IMR-90 (cell line): ENCODE results near the gene OR6F1. TPM values are rescaled to one million over a fixed set of nuclear protein-coding genes. Genes with fewer than 3 reads are reported as not detected.

Source experiments
- ATAC-seq: fragments of 200-7000 bp; cut with Tn5 transposase; 2 replicates; pipeline ENCODE4 v1.9.1; 2020; ENCODE audit warnings: low read depth, mild to moderate bottlenecking, moderate library complexity
- BruUV-seq: library from RNA; stranded (reverse); fragments of 400-500 nt; replicated peaks from 2 replicates; lab custom pipeline; 2021; lab: Mats Ljungman, UMichigan
- CTCF ChIA-PET: fragments of 300-600 bp; formaldehyde crosslinking; extraction: SDS; loops from one replicate; lab custom pipeline; 2021; ENCODE audit warnings: antibody characterized with exemption; lab: Yijun Ruan, JAX
- POLR2A ChIA-PET: fragments of 300-600 bp; sonication (Branson Sonifier 250); formaldehyde crosslinking; loops from one replicate; lab custom pipeline; 2022; ENCODE audit warnings: antibody characterized with exemption; ENCODE audit not compliant: unreplicated experiment; lab: Charles Lee
- DNase-seq: peaks from one replicate; pipeline ENCODE4 v3.0.0; 2013
- H2AFZ ChIP-seq: replicated peaks from 2 replicates; pipeline ENCODE3; 2013; ENCODE audit warnings: low read length, mild to moderate bottlenecking; ENCODE audit not compliant: poor library complexity
- H2AK5ac ChIP-seq: 2 replicates; pipeline ENCODE4 v1.6.1; 2013; ENCODE audit warnings: low read depth, low read length, inconsistent platforms
- H2AK9ac ChIP-seq: replicated peaks from 2 replicates; pipeline ENCODE3; 2013; ENCODE audit warnings: mild to moderate bottlenecking, low read depth, low read length, moderate library complexity; ENCODE audit not compliant: poor library complexity
- H2BK120ac ChIP-seq: 2 replicates; pipeline ENCODE4 v1.6.1; 2013; ENCODE audit warnings: low read depth, low read length, inconsistent platforms
- H2BK15ac ChIP-seq: 3 replicates; pipeline ENCODE4 v1.6.1; 2013; ENCODE audit warnings: low read depth, low read length, inconsistent platforms
- H2BK20ac ChIP-seq: 2 replicates; pipeline ENCODE4 v1.6.1; 2013; ENCODE audit warnings: low read depth, mild to moderate bottlenecking, inconsistent platforms, low read length, moderate library complexity
- H2BK5ac ChIP-seq: 2 replicates; pipeline ENCODE4 v1.6.1; 2013; ENCODE audit warnings: mild to moderate bottlenecking, low read depth, low read length, inconsistent platforms; ENCODE audit not compliant: poor library complexity, severe bottlenecking
- H3K14ac ChIP-seq: replicated peaks from 2 replicates; pipeline ENCODE4 v1.6.1; 2013; ENCODE audit warnings: low read depth, low read length, inconsistent platforms
- H3K18ac ChIP-seq: 2 replicates; pipeline ENCODE4 v1.6.1; 2013; ENCODE audit warnings: low read depth, low read length, control low read depth
- H3K23ac ChIP-seq: 2 replicates; pipeline ENCODE4 v1.6.1; 2013; ENCODE audit warnings: low read depth, low read length, inconsistent platforms
- H3K27ac ChIP-seq: 2 replicates; pipeline ENCODE4 v1.5.1; 2013; ENCODE audit warnings: mild to moderate bottlenecking, control low read depth, low read length; ENCODE audit not compliant: insufficient read depth
- H3K27me3 ChIP-seq: 2 replicates; pipeline ENCODE4 v1.6.1; 2013; ENCODE audit warnings: low read length; ENCODE audit not compliant: control insufficient read depth, insufficient read depth
- H3K36me3 ChIP-seq: 2 replicates; pipeline ENCODE4 v1.6.1; 2013; ENCODE audit warnings: low read length, mixed read lengths; ENCODE audit not compliant: control insufficient read depth, insufficient read depth
- H3K4ac ChIP-seq: 2 replicates; pipeline ENCODE4 v1.6.1; 2013; ENCODE audit warnings: low read depth, low read length, inconsistent platforms
- H3K4me1 ChIP-seq: 2 replicates; pipeline ENCODE4 v1.6.1; 2013; ENCODE audit warnings: low read length, mixed read lengths; ENCODE audit not compliant: control insufficient read depth, insufficient read depth
- H3K4me2 ChIP-seq: 2 replicates; pipeline ENCODE4 v1.6.1; 2013; ENCODE audit warnings: low read depth, mild to moderate bottlenecking, control low read depth, low read length, moderate library complexity
- H3K4me3 ChIP-seq: 2 replicates; pipeline ENCODE4 v1.5.1; 2013; ENCODE audit warnings: low read depth, mild to moderate bottlenecking, control low read depth, low read length, moderate library complexity; ENCODE audit not compliant: insufficient read depth
- H3K56ac ChIP-seq: 2 replicates; pipeline ENCODE4 v1.6.1; 2013; ENCODE audit warnings: low read length, inconsistent platforms; ENCODE audit not compliant: insufficient read depth; ENCODE audit errors: extremely low read depth
- H3K79me1 ChIP-seq, 2 experiments: 2 replicates each; pipeline ENCODE4 v1.6.1; 2013; ENCODE audit warnings: low read length in 2 of 2, inconsistent platforms in 1 of 2, low read depth in 1 of 2
- H3K9ac ChIP-seq: 2 replicates; pipeline ENCODE4 v1.6.1; 2013; ENCODE audit warnings: low read depth, low read length, control low read depth
- H3K9me1 ChIP-seq: 2 replicates; pipeline ENCODE4 v1.6.1; 2013; ENCODE audit warnings: low read length, inconsistent platforms; ENCODE audit not compliant: insufficient read depth
- H3K9me3 ChIP-seq: 2 replicates; pipeline ENCODE4 v1.6.1; 2013; ENCODE audit warnings: low read length; ENCODE audit not compliant: control insufficient read depth, insufficient read depth
- H4K20me1 ChIP-seq: 2 replicates; pipeline ENCODE4 v1.6.1; 2013; ENCODE audit warnings: low read length, inconsistent platforms; ENCODE audit not compliant: insufficient read depth
- H4K5ac ChIP-seq: 2 replicates; pipeline ENCODE4 v1.6.1; 2013; ENCODE audit warnings: mild to moderate bottlenecking, low read depth, low read length, control low read depth
- H4K8ac ChIP-seq, 2 experiments: 2 replicates each; pipeline ENCODE4 v1.6.1; 2013; ENCODE audit warnings: low read depth in 2 of 2, low read length in 2 of 2, control low read depth in 1 of 2, inconsistent platforms in 1 of 2
- H4K91ac ChIP-seq: 2 replicates; pipeline ENCODE4 v1.6.1; 2013; ENCODE audit warnings: low read depth, low read length, inconsistent platforms; ENCODE audit not compliant: insufficient read depth
- CEBPB ChIP-seq: IDR thresholded peaks from 2 replicates; pipeline ENCODE4 v1.6.1; 2012; ENCODE audit warnings: low read depth, low read length, improper control_type of control experiment
- CHD1 ChIP-seq: IDR thresholded peaks from 2 replicates; pipeline ENCODE4 v1.6.1; 2012; ENCODE audit warnings: low read depth, low read length, improper control_type of control experiment
- FOS ChIP-seq: fragments of 150-350 bp; IDR thresholded peaks from 2 replicates; pipeline ENCODE4 v1.6.1; 2016; ENCODE audit warnings: low read depth, low read length
- MXI1 ChIP-seq: IDR thresholded peaks from 2 replicates; pipeline ENCODE4 v1.6.1; 2012; ENCODE audit warnings: low read depth, mild to moderate bottlenecking, low read length, moderate library complexity, borderline replicate concordance
- NFE2L2 ChIP-seq: fragments of 150-350 bp; IDR thresholded peaks from 2 replicates; pipeline ENCODE4 v1.6.1; 2016; ENCODE audit warnings: low read depth, mild to moderate bottlenecking, low read length
- POLR2A ChIP-seq: IDR thresholded peaks from 2 replicates; pipeline ENCODE4 v1.6.1; 2012; ENCODE audit warnings: mild to moderate bottlenecking, low read depth, low read length
- RAD21 ChIP-seq: IDR thresholded peaks from 2 replicates; pipeline ENCODE4 v1.6.1; 2012; ENCODE audit warnings: low read length, improper control_type of control experiment
- RCOR1 ChIP-seq: IDR thresholded peaks from 2 replicates; pipeline ENCODE4 v1.6.1; 2012; ENCODE audit warnings: mild to moderate bottlenecking, low read length, improper control_type of control experiment; ENCODE audit not compliant: insufficient replicate concordance
- RFX5 ChIP-seq: IDR thresholded peaks from 2 replicates; pipeline ENCODE4 v1.8.0; 2012; ENCODE audit warnings: low read depth, mild to moderate bottlenecking, low read length, moderate library complexity
- SMC3 ChIP-seq: fragments of 150-350 bp; IDR thresholded peaks from 2 replicates; pipeline ENCODE4 v1.6.1; 2016; ENCODE audit warnings: low read depth, mild to moderate bottlenecking, antibody characterized with exemption, low read length, moderate library complexity
- WGBS, 2 experiments: methylation state at CpG; one replicate each; pipeline versions ENCODE4 v1.1.5 to v1.1.7; 2013; ENCODE audit warnings: missing lambda C conversion rate in 2 of 2; ENCODE audit not compliant: insufficient read length in 1 of 2; ENCODE audit errors: extremely low coverage in 2 of 2; 5-methylcytosine and 5-hydroxymethylcytosine counted together
- dilution Hi-C: fragments of 300-500 bp; cut with HindIII; formaldehyde crosslinking; loops from one replicate; pipeline ENCODE4 v1.14.3; 2018; ENCODE audit warnings: low sequenced_read_pairs; ENCODE audit not compliant: unreplicated experiment
- in situ Hi-C: fragments of 300-500 bp; cut with MboI; formaldehyde crosslinking; loops from 3 replicates; pipeline ENCODE4 v1.14.3; 2019; ENCODE audit warnings: low sequenced_read_pairs, inconsistent platforms, mixed read lengths
- intact Hi-C: fragments of 100-400 bp; cut with micrococcal nuclease; formaldehyde crosslinking; loops from 2 replicates; pipeline ENCODE4 v1.10.0; 2022
- polyA plus RNA-seq, 3 experiments: library from polyadenylated mRNA; depleted of rRNA; stranded (reverse); fragments of >200 nt; gene quantifications; 2 replicates each; pipeline ENCODE4 v1.2.3, GENCODE V29; 2012; ENCODE audit warnings: low replicate concordance in 1 of 3
- total RNA-seq: library from RNA; depleted of rRNA; stranded (reverse); fragments of >200 nt; gene quantifications from 2 replicates; pipeline ENCODE4 v1.2.3, GENCODE V29; 2012
- TF ChIP-seq, protein P1 (sequence below): fragments of 150-350 bp; IDR thresholded peaks from 2 replicates; pipeline ENCODE4 v1.6.1; 2017; ENCODE audit warnings: mild to moderate bottlenecking, antibody characterized with exemption, low read length, low read depth
- TF ChIP-seq, protein P2 (sequence below): conservative IDR thresholded peaks from 2 replicates; pipeline ENCODE4 v1.5.1; 2012; ENCODE audit warnings: mild to moderate bottlenecking, low read depth, low read length, improper control_type of control experiment
- TF ChIP-seq, protein P3 (sequence below): fragments of 150-350 bp; IDR thresholded peaks from 2 replicates; pipeline ENCODE4 v1.6.1; 2016; ENCODE audit warnings: low read depth, mild to moderate bottlenecking, low read length, moderate library complexity, borderline replicate concordance

OR6F1 gene
- total and polyA plus RNA-seq, 2 of the 4 experiments (the other 2 are of a cell fraction): not detected

GRCh38 chr1:247701338-247701737 is 15.1 kb downstream of the OR6F1 start:
- Histone ChIP-seq H4K20me1 (no peaks in the 10 kb centered on the region), H2BK15ac (no peak overlapping the region), H4K5ac (no peak overlapping the region), H4K91ac (no peak overlapping the region), H2AK9ac (no peak overlapping the region), H4K8ac (no peak overlapping the region), H3K56ac (no peak overlapping the region), H3K36me3 (no peaks in the 10 kb centered on the region), H2AFZ (no peak overlapping the region), H2BK120ac (no peak overlapping the region), H3K9ac (no peak overlapping the region), H3K23ac (no peak overlapping the region), H3K9me3 (peaks cover 8% of the 10 kb centered on the region), H3K4ac (no peak overlapping the region), H3K18ac (no peak overlapping the region), H3K79me1 (no peaks in the 10 kb centered on the region), H3K27me3 (no peaks in the 10 kb centered on the region), H3K14ac (no peak overlapping the region), H2AK5ac (no peak overlapping the region), H3K4me2 (no peak overlapping the region), H3K9me1 (no peaks in the 10 kb centered on the region), H2BK5ac (no peak overlapping the region), H2BK20ac (no peak overlapping the region), H3K27ac (no peak overlapping the region), H3K4me1 (no peaks in the 10 kb centered on the region), H3K4me3 (no peak overlapping the region)
- TF ChIP-seq SMC3 (no peak), FOS (no peak), CHD1 (no peak), RFX5 (no peak), RAD21 (no peak), POLR2A (no peak), NFE2L2 (no peak), MXI1 (no peak), CEBPB (no peak), RCOR1 (no peak)
- TF ChIP-seq, protein P1, sequence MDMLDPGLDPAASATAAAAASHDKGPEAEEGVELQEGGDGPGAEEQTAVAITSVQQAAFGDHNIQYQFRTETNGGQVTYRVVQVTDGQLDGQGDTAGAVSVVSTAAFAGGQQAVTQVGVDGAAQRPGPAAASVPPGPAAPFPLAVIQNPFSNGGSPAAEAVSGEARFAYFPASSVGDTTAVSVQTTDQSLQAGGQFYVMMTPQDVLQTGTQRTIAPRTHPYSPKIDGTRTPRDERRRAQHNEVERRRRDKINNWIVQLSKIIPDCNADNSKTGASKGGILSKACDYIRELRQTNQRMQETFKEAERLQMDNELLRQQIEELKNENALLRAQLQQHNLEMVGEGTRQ: no peak
- TF ChIP-seq, protein P2, sequence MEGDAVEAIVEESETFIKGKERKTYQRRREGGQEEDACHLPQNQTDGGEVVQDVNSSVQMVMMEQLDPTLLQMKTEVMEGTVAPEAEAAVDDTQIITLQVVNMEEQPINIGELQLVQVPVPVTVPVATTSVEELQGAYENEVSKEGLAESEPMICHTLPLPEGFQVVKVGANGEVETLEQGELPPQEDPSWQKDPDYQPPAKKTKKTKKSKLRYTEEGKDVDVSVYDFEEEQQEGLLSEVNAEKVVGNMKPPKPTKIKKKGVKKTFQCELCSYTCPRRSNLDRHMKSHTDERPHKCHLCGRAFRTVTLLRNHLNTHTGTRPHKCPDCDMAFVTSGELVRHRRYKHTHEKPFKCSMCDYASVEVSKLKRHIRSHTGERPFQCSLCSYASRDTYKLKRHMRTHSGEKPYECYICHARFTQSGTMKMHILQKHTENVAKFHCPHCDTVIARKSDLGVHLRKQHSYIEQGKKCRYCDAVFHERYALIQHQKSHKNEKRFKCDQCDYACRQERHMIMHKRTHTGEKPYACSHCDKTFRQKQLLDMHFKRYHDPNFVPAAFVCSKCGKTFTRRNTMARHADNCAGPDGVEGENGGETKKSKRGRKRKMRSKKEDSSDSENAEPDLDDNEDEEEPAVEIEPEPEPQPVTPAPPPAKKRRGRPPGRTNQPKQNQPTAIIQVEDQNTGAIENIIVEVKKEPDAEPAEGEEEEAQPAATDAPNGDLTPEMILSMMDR: no peak
- TF ChIP-seq, protein P3, sequence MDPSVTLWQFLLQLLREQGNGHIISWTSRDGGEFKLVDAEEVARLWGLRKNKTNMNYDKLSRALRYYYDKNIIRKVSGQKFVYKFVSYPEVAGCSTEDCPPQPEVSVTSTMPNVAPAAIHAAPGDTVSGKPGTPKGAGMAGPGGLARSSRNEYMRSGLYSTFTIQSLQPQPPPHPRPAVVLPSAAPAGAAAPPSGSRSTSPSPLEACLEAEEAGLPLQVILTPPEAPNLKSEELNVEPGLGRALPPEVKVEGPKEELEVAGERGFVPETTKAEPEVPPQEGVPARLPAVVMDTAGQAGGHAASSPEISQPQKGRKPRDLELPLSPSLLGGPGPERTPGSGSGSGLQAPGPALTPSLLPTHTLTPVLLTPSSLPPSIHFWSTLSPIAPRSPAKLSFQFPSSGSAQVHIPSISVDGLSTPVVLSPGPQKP: no peak
- ChIA-PET POLR2A (no interaction called here), CTCF (no interaction called here)
- in situ Hi-C loops: no loop called here
- BruUV-seq: no TSS peak
- dilution Hi-C loops: no loop called here
- intact Hi-C loops: no loop called here
- DNase-seq (no peak), ATAC-seq (no peak)
- no CpG with 5 or more reads among the region's 1 CpG for WGBS, 2 experiments
